Esophagus muscularis mucosa (tissue), 4 donors: ENCODE measurements around the gene ATP11A. TPM values are rescaled to one million over a fixed set of nuclear protein-coding genes. Genes with fewer than 3 reads are reported as not detected.

Experiments used
- DNase-seq: peaks from one replicate; pipeline ENCODE4 v3.0.0-alpha.2; 2017; ENCODE audit errors: extremely low spot score
- H3K27ac ChIP-seq, 4 donors: fragments of 200-600 bp; sonication (generic); replicated peaks in 1 of 4; 1 replicate in 3 of 4; 2 replicates in 1 of 4; pipeline ENCODE4 v1.5.1; 2016 to 2019; ENCODE audit warnings: mild to moderate bottlenecking in 1 of 4
- H3K27me3 ChIP-seq, 4 donors: fragments of 200-600 bp; sonication (generic); one replicate each; pipeline versions ENCODE4 v1.5.1 to v1.6.0; 2016 to 2019
- H3K36me3 ChIP-seq, 4 donors: fragments of 200-600 bp; sonication (generic); one replicate each; pipeline ENCODE4 v1.5.1; 2016 to 2019
- H3K4me1 ChIP-seq, 4 donors: fragments of 200-600 bp; sonication (generic); one replicate each; pipeline ENCODE4 v1.5.1; 2016 to 2019
- H3K4me3 ChIP-seq, 4 donors: fragments of 200-600 bp; sonication (generic); 1 replicate in 2 of 4; 2 replicates in 2 of 4; pipeline ENCODE4 v1.5.1; 2016 to 2019; ENCODE audit warnings: mild to moderate bottlenecking in 4 of 4, moderate library complexity in 1 of 4
- H3K9me3 ChIP-seq, 4 donors: fragments of 200-600 bp; sonication (generic); 1 replicate in 3 of 4; 2 replicates in 1 of 4; pipeline ENCODE4 v1.5.1; 2016 to 2019
- CTCF ChIP-seq, 3 experiments: fragments of 200-600 bp in 2 of 3; fragments of 450-650 bp in 1 of 3; sonication (generic) in 2 of 3; IDR thresholded peaks; one replicate each; pipeline ENCODE4 v1.5.1; 2017 to 2019; ENCODE audit warnings: antibody characterized with exemption in 3 of 3, mild to moderate bottlenecking in 2 of 3, moderate library complexity in 1 of 3
- EP300 ChIP-seq: sonication (generic); formaldehyde crosslinking; IDR thresholded peaks from one replicate; pipeline ENCODE4 v1.6.1; 2017; ENCODE audit warnings: antibody characterized with exemption
- POLR2A ChIP-seq: fragments of 450-650 bp; IDR thresholded peaks from one replicate; pipeline ENCODE4 v1.6.1; 2017; ENCODE audit warnings: antibody characterized with exemption, moderate library complexity, mild to moderate bottlenecking, low read depth
- POLR2AphosphoS5 ChIP-seq, 2 donors: sonication (generic); formaldehyde crosslinking; IDR thresholded peaks; one replicate each; pipeline ENCODE4 v1.6.1; 2017; ENCODE audit warnings: antibody characterized with exemption in 2 of 2
- WGBS: methylation state at CpG from one replicate; pipeline ENCODE4 v1.1.5; 2018; 5-methylcytosine and 5-hydroxymethylcytosine counted together
- intact Hi-C: fragments of 100-400 bp; cut with DNase I; formaldehyde crosslinking; loops from one replicate; pipeline ENCODE4 v1.15.1; 2023
- total RNA-seq, 4 donors: library from RNA; depleted of rRNA; stranded (reverse); fragments of >200 nt; gene quantifications; one replicate each; pipeline versions ENCODE4 v1.1.0 to v1.2.1, GENCODE V29; 2016

ATP11A gene
- total RNA-seq, 4 donors from 2014 or later: 11.2 to 27.8 (median 14.3) TPM

- 89% methylated on average over 5 of the region's 22 CpGs for WGBS
- no peak for TF ChIP-seq POLR2A
- no peak for TF ChIP-seq EP300
- no peak for TF ChIP-seq POLR2AphosphoS5 (IDR thresholded peaks at IDR 0.05)
- TF ChIP-seq CTCF (IDR thresholded peaks at IDR 0.05): no peak
- no peak for DNase-seq
- no peaks in the 10 kb centered on the region for H3K4me1 ChIP-seq
- intact Hi-C loops: no loop called here
- H3K27ac ChIP-seq: no peak overlapping the region
- H3K36me3 ChIP-seq: peaks cover 16 to 85% (median 71%) of the 10 kb centered on the region in 4 donors
- no peaks in the 10 kb centered on the region for H3K27me3 ChIP-seq
- H3K4me3 ChIP-seq: no peak overlapping the region
- no peaks in the 10 kb centered on the region for H3K9me3 ChIP-seq
These were observed 190.4 kb downstream of the ATP11A start for GRCh38 chr13:112880221-112880641.

- no peak for DNase-seq
- Histone ChIP-seq H3K27me3 (no peaks in the 10 kb centered on the region), H3K36me3 (peaks cover 16 to 78% (median 68%) of the 10 kb centered on the region in 4 donors), H3K27ac (no peak overlapping the region), H3K4me3 (no peak overlapping the region), H3K4me1 (peaks cover 4 to 8% (median 7%) of the 10 kb centered on the region in 4 donors), H3K9me3 (no peaks in the 10 kb centered on the region)
- 93% methylated on average over 14 of the region's 21 CpGs for WGBS
- intact Hi-C loops: no loop called here
- no peak for TF ChIP-seq POLR2A
- no peak for TF ChIP-seq EP300
- no peak for TF ChIP-seq CTCF (IDR thresholded peaks at IDR 0.05)
- no peak for TF ChIP-seq POLR2AphosphoS5 (IDR thresholded peaks at IDR 0.05)
These were observed 191.2 kb downstream of the ATP11A start for GRCh38 chr13:112880976-112881540.

GRCh38 chr13:112881656-112882554, 192.1 kb downstream of the ATP11A start:
- Histone ChIP-seq H3K27ac (no peak overlapping the region), H3K36me3 (peaks cover 16 to 69% (median 60%) of the 10 kb centered on the region in 4 donors), H3K9me3 (no peaks in the 10 kb centered on the region), H3K27me3 (no peaks in the 10 kb centered on the region), H3K4me1 (peaks cover 5 to 12% (median 10%) of the 10 kb centered on the region in 4 donors), H3K4me3 (no peak overlapping the region)
- DNase-seq: no peak
- 93% methylated on average over 21 of the region's 35 CpGs for WGBS
- intact Hi-C loops: no loop called here
- TF ChIP-seq POLR2A (no peak), CTCF (IDR thresholded peaks at IDR 0.05) (no peak)

GRCh38 chr13:112882555-112883024, 192.8 kb downstream of the ATP11A start:
- TF ChIP-seq POLR2AphosphoS5 (IDR thresholded peaks at IDR 0.05) (no peak), POLR2A (no peak), EP300 (no peak), CTCF (IDR thresholded peaks at IDR 0.05) (no peak)
- no peaks in the 10 kb centered on the region for H3K27me3 ChIP-seq
- DNase-seq: no peak
- H3K9me3 ChIP-seq: no peaks in the 10 kb centered on the region
- no peak overlapping the region for H3K27ac ChIP-seq
- intact Hi-C loops: no loop called here
- H3K4me1 ChIP-seq: peaks cover 5 to 12% (median 10%) of the 10 kb centered on the region in 4 donors
- H3K36me3 ChIP-seq: peaks cover 16 to 62% (median 55%) of the 10 kb centered on the region in 4 donors
- H3K4me3 ChIP-seq: no peak overlapping the region
- WGBS: 93% methylated on average over 23 of the region's 34 CpGs
